Measurements from ENCODE around the gene DPY19L3. TPM values are rescaled to one million over a fixed set of nuclear protein-coding genes. Genes with fewer than 3 reads are reported as not detected.
"Not testable (repeated sequence)": the region's sequence is repeated elsewhere in the genome, so short reads cannot be mapped to it uniquely, and the experiment has no call there.

DPY19L3 gene
- total RNA-seq (2014; rRNA removed; shearing (Covaris generic)), result 7.9 and 13.9 TPM in 2 replicates

GRCh38 chr19:32405431-32406160 is at the start of gene DPY19L3:
TSS of gene DPY19L3 (plus strand) at chr19:32405770. CDS start at chr19:32408254, 2,484 bp downstream.
- peak; percentile 92 for DNase-seq (ENCODE audit: low read depth)

- no peak for DNase-seq (ENCODE audit: low read depth)
Observed at GRCh38 chr19:32357720-32358119, 47.9 kb upstream of the DPY19L3 start.

- DNase-seq (ENCODE audit: low read depth), result no peak
Observed at GRCh38 chr19:32358321-32358720, 47.2 kb upstream of the DPY19L3 start.

GRCh38 chr19:32359581-32359980 is 46.0 kb upstream of the DPY19L3 start:
- no peak for DNase-seq (ENCODE audit: low read depth)

GRCh38 chr19:32361574-32362317 is 43.8 kb upstream of the DPY19L3 start:
- DNase-seq (ENCODE audit: low read depth), result no peak

GRCh38 chr19:32362318-32362691 is 43.3 kb upstream of the DPY19L3 start:
- no peak for DNase-seq (ENCODE audit: low read depth)

GRCh38 chr19:32363175-32363574 is 42.4 kb upstream of the DPY19L3 start:
- DNase-seq (ENCODE audit: low read depth), result no peak

GRCh38 chr19:32363632-32364031 is 41.9 kb upstream of the DPY19L3 start:
- no peak for DNase-seq (ENCODE audit: low read depth)

- no peak for DNase-seq (ENCODE audit: low read depth)
Observed at GRCh38 chr19:32364040-32364439, 41.5 kb upstream of the DPY19L3 start.

- no peak for DNase-seq (ENCODE audit: low read depth)
Observed at GRCh38 chr19:32367063-32367462, 38.5 kb upstream of the DPY19L3 start.

GRCh38 chr19:32367948-32368536 is 37.5 kb upstream of the DPY19L3 start:
- DNase-seq (ENCODE audit: low read depth), result no peak

GRCh38 chr19:32368787-32369186 is 36.8 kb upstream of the DPY19L3 start:
- DNase-seq (ENCODE audit: low read depth), result no peak

GRCh38 chr19:32372726-32373517 is 32.6 kb upstream of the DPY19L3 start:
- DNase-seq (ENCODE audit: low read depth), result peak; percentile 24

GRCh38 chr19:32373585-32374295 is 31.8 kb upstream of the DPY19L3 start:
- DNase-seq (ENCODE audit: low read depth), result peak; percentile 97

- DNase-seq (ENCODE audit: low read depth), result not testable (repeated sequence)
Observed at GRCh38 chr19:32374362-32374761, 31.2 kb upstream of the DPY19L3 start.

- DNase-seq (ENCODE audit: low read depth), result peak; percentile 35
Observed at GRCh38 chr19:32377088-32377487, 28.5 kb upstream of the DPY19L3 start.

GRCh38 chr19:32380269-32380668 is 25.3 kb upstream of the DPY19L3 start:
- no peak for DNase-seq (ENCODE audit: low read depth)

GRCh38 chr19:32387701-32388392 is 17.7 kb upstream of the DPY19L3 start:
- peak; percentile 26 for DNase-seq (ENCODE audit: low read depth)

GRCh38 chr19:32388393-32388855 is 17.1 kb upstream of the DPY19L3 start:
- no peak for DNase-seq (ENCODE audit: low read depth)

GRCh38 chr19:32392901-32393300 is 12.7 kb upstream of the DPY19L3 start:
- DNase-seq (ENCODE audit: low read depth), result no peak
